Upper lobe of right lung (tissue), 1 donor: ENCODE results near the gene PGBD5. TPM values are rescaled to one million over a fixed set of nuclear protein-coding genes. Genes with fewer than 3 reads are reported as not detected.
A peak's percentile ranks its signal among the peaks of the same experiment; 100 is the strongest.

Experiments
- ATAC-seq: fragments of 200-7000 bp; cut with Tn5 transposase; one replicate; pipeline ENCODE4 v1.9.1; 2020; ENCODE audit warnings: mild to moderate bottlenecking, moderate library complexity
- DNase-seq: peaks from one replicate; pipeline ENCODE4 v3.0.0-alpha.2; 2020
- H3K27ac ChIP-seq: fragments of 200-600 bp; one replicate; pipeline ENCODE4 v1.8.0; 2022
- H3K27me3 ChIP-seq: fragments of 200-600 bp; one replicate; pipeline ENCODE4 v1.8.0; 2022; ENCODE audit warnings: mild to moderate bottlenecking
- H3K36me3 ChIP-seq: fragments of 200-600 bp; one replicate; pipeline ENCODE4 v1.8.0; 2022
- H3K4me1 ChIP-seq: fragments of 200-600 bp; one replicate; pipeline ENCODE4 v1.8.0; 2022
- H3K4me3 ChIP-seq: fragments of 200-600 bp; one replicate; pipeline ENCODE4 v1.8.0; 2022; ENCODE audit warnings: mild to moderate bottlenecking
- H3K9me3 ChIP-seq: fragments of 200-600 bp; one replicate; pipeline ENCODE4 v1.8.0; 2022
- CTCF ChIP-seq: fragments of 200-600 bp; IDR thresholded peaks from one replicate; pipeline ENCODE4 v1.8.0; 2022; ENCODE audit warnings: antibody characterized with exemption
- intact Hi-C: fragments of 100-400 bp; cut with DNase I; formaldehyde crosslinking; loops from one replicate; pipeline ENCODE4 v1.11.0; 2022
- total RNA-seq: library from RNA; stranded (reverse); fragmentation: NEBNext Ultra II Directional; extraction: Animal tissue kit (Norgen Biotek cat#: 25700); gene quantifications from one replicate; pipeline ENCODE4 v1.2.1, GENCODE V29; 2021
- donor health status: DM: no; HTN: yes; CAD: no; lungs with severe emphysema.

PGBD5 gene
- total RNA-seq, 1 donor from 2014 or later: 5.1 TPM

- no peak for DNase-seq
- no peak overlapping the region for H3K4me3 ChIP-seq
- intact Hi-C loops: loop anchor here (10.0 kb wide), 1 partner anchor 653 kb away; no protein-coding TSS in a partner anchor
- no peaks in the 10 kb centered on the region for H3K4me1 ChIP-seq
- no peaks in the 10 kb centered on the region for H3K9me3 ChIP-seq
- no peaks in the 10 kb centered on the region for H3K27me3 ChIP-seq
- peak; percentile 19 for ATAC-seq
- H3K36me3 ChIP-seq: no peaks in the 10 kb centered on the region
- TF ChIP-seq CTCF: no peak
- H3K27ac ChIP-seq: no peak overlapping the region
These were observed 108.0 kb downstream of the PGBD5 start for GRCh38 chr1:230317823-230318819.

GRCh38 chr1:230316864-230317745 is 109.0 kb downstream of the PGBD5 start:
- no peak overlapping the region for H3K27ac ChIP-seq
- H3K4me1 ChIP-seq: no peaks in the 10 kb centered on the region
- TF ChIP-seq CTCF: no peak
- no peaks in the 10 kb centered on the region for H3K36me3 ChIP-seq
- H3K27me3 ChIP-seq: no peaks in the 10 kb centered on the region
- H3K9me3 ChIP-seq: no peaks in the 10 kb centered on the region
- no peak overlapping the region for H3K4me3 ChIP-seq
- intact Hi-C loops: loop anchor here (10.0 kb wide), 1 partner anchor 652 kb away; no protein-coding TSS in a partner anchor
- DNase-seq (no peak), ATAC-seq (no peak)

GRCh38 chr1:230315099-230315498 is 111.0 kb downstream of the PGBD5 start:
- Histone ChIP-seq H3K27ac (no peak overlapping the region), H3K4me1 (no peaks in the 10 kb centered on the region), H3K9me3 (no peaks in the 10 kb centered on the region), H3K4me3 (no peak overlapping the region), H3K27me3 (no peaks in the 10 kb centered on the region), H3K36me3 (no peaks in the 10 kb centered on the region)
- no peak for TF ChIP-seq CTCF
- ATAC-seq (no peak), DNase-seq (no peak)
- intact Hi-C loops: loop anchor here (10.0 kb wide), 1 partner anchor 650 kb away; no protein-coding TSS in a partner anchor

- Histone ChIP-seq H3K4me1 (no peaks in the 10 kb centered on the region), H3K4me3 (no peak overlapping the region), H3K36me3 (no peaks in the 10 kb centered on the region), H3K9me3 (no peaks in the 10 kb centered on the region), H3K27me3 (no peaks in the 10 kb centered on the region), H3K27ac (no peak overlapping the region)
- TF ChIP-seq CTCF: no peak
- DNase-seq (no peak), ATAC-seq (no peak)
- intact Hi-C loops: loop anchor here (10.0 kb wide), 1 partner anchor 649 kb away; no protein-coding TSS in a partner anchor
These were observed 112.0 kb downstream of the PGBD5 start for GRCh38 chr1:230314142-230314470.

- intact Hi-C loops: loop anchor here (10.0 kb wide), 1 partner anchor 649 kb away; no protein-coding TSS in a partner anchor
These were observed 112.5 kb downstream of the PGBD5 start for GRCh38 chr1:230313453-230314141.

More at GRCh38 chr1:230313453-230314141, 112.5 kb downstream of the PGBD5 start:
- Histone ChIP-seq H3K36me3 (no peaks in the 10 kb centered on the region), H3K4me1 (no peaks in the 10 kb centered on the region), H3K9me3 (no peaks in the 10 kb centered on the region), H3K27me3 (no peaks in the 10 kb centered on the region), H3K4me3 (no peak overlapping the region), H3K27ac (no peak overlapping the region)
- DNase-seq (no peak), ATAC-seq (no peak)
- TF ChIP-seq CTCF: no peak
